ENCODE data around the gene CNP. TPM values are rescaled to one million over a fixed set of nuclear protein-coding genes. Genes with fewer than 3 reads are reported as not detected.

The CNP gene
- total and polyA plus RNA-seq, 2 donors (not counting 1 experiment from before 2014, with no cell fraction given) = 19.0 to 45.2 TPM

GRCh38 chr17:41918314-41919164, 48.1 kb upstream of the CNP start, which contains the start of gene ACLY:
Gene ACLY (minus strand): TSS chr17:41918951. CDS start chr17:41913873, 5,078 bp downstream.
- Histone ChIP-seq H3K4me1 (ENCODE audit: control insufficient read depth in 2 of 2, insufficient read depth in 2 of 2, low read length in 2 of 2) (peaks cover 15 to 21% of the 10 kb centered on the region in 2 donors), H3K9me3 (ENCODE audit: control extremely low read depth in 1 of 3, control insufficient read depth in 2 of 3, insufficient read depth in 1 of 3, low read length in 2 of 3) (no peaks in the 10 kb centered on the region), H3K36me3 (replicated peaks in 1 of 2; ENCODE audit: control extremely low read depth in 1 of 2, control insufficient read depth in 1 of 2, extremely low read depth in 1 of 2, insufficient read depth in 2 of 2, low read length in 1 of 2) (peaks cover 0 to 3% of the 10 kb centered on the region in 2 experiments), H3K9ac (ENCODE audit: low read length) (peak within 1 kb of the TSS; percentile 98), H3K27me3 (replicated peaks in 1 of 4; ENCODE audit: control extremely low read depth in 1 of 4, control insufficient read depth in 3 of 4, insufficient read depth in 4 of 4, low read length in 3 of 4) (no peaks in the 10 kb centered on the region), H3K79me2 (ENCODE audit: control insufficient read depth, insufficient read depth, low read length) (peaks cover 57% of the 10 kb centered on the region), H3K4me2 (replicated peaks; ENCODE audit: low read depth, low read length, poor library complexity, severe bottlenecking) (peak within 1 kb of the TSS; percentile 98), H3K27ac (ENCODE audit: low read length in 2 of 2) (peak within 1 kb of the TSS; percentile 62 to 81), H4K20me1 (ENCODE audit: control insufficient read depth, insufficient read depth, low read length, poor library complexity, severe bottlenecking) (peaks cover 39% of the 10 kb centered on the region), H2AFZ (ENCODE audit: insufficient read depth, low read depth, low read length, poor library complexity, severe bottlenecking) (peak within 1 kb of the TSS; percentile 100), H3K4me3 (ENCODE audit: control extremely low read depth in 1 of 5, extremely low read depth in 1 of 5, insufficient read depth in 1 of 5, low read depth in 2 of 5, low read length in 4 of 5) (peak within 1 kb of the TSS; percentile 78 to 99 (median 98))
- intact Hi-C loops (cut with micrococcal nuclease) = loop anchor here (1.0 to 5.0 kb wide), 5 partner anchors 12 to 131 kb away; partner anchors contain the start of genes CNP, DNAJC7, JUP and KLHL11
- DNase-seq (peak; percentile 95), ATAC-seq (ENCODE audit: low read depth) (peak; percentile 99)
- no peak for TF ChIP-seq EZH2 (IDR thresholded peaks at IDR 0.05; ENCODE audit: borderline replicate concordance, insufficient read depth, low read depth, low read length, poor library complexity, severe bottlenecking)
- TF ChIP-seq CTCF (IDR thresholded peaks at IDR 0.05) = no peak
- ChIA-PET CTCF (interaction anchor here (0.6 to 1.5 kb wide), 9 partner anchors 8 to 330 kb away, joined by 3 to 6 read pairs (median 3); partner anchors contain the start of genes C17orf113, DNAJC7, ODAD4 and P3H4), POLR2A (interaction anchor here (0.6 to 1.5 kb wide), 3 partner anchors 11 to 613 kb away, joined by 3 to 16 read pairs (median 3); partner anchors contain the start of gene ODAD4)
- no peaks in the 10 kb centered on the region for H3K9me3 Mint-ChIP-seq (ENCODE audit: insufficient read depth)
- H3K4me1 Mint-ChIP-seq = peaks cover 40% of the 10 kb centered on the region
- no peaks in the 10 kb centered on the region for H3K27me3 Mint-ChIP-seq
- H3K27ac Mint-ChIP-seq = peak within 1 kb of the TSS; percentile 89
- under 1% methylated on average over 80 of the region's 80 CpGs for WGBS (ENCODE audit: insufficient coverage)
- H3K4me3 Mint-ChIP-seq = peak within 1 kb of the TSS; percentile 91
